Left ventricle myocardium inferior (tissue), 1 donor: ENCODE data around the gene IL1RAPL1. TPM values are rescaled to one million over a fixed set of nuclear protein-coding genes. Genes with fewer than 3 reads are reported as not detected.

Experiments used
- DNase-seq: peaks from one replicate; pipeline ENCODE4 v3.0.0-alpha.2; 2020
- H3K27ac ChIP-seq: fragments of 200-600 bp; replicated peaks from 2 replicates; pipeline ENCODE4 v1.8.0; 2021
- H3K27me3 ChIP-seq: fragments of 200-600 bp; 2 replicates; pipeline ENCODE4 v1.8.0; 2021; ENCODE audit warnings: low read depth
- H3K36me3 ChIP-seq: fragments of 200-600 bp; 2 replicates; pipeline ENCODE4 v1.8.0; 2021
- H3K4me1 ChIP-seq: fragments of 200-600 bp; 2 replicates; pipeline ENCODE4 v1.8.0; 2021
- H3K4me3 ChIP-seq: fragments of 200-600 bp; 2 replicates; pipeline ENCODE4 v1.8.0; 2021; ENCODE audit warnings: mild to moderate bottlenecking, moderate library complexity
- H3K9me3 ChIP-seq: fragments of 200-600 bp; replicated peaks from 2 replicates; pipeline ENCODE4 v1.8.0; 2021
- CTCF ChIP-seq: fragments of 200-600 bp; IDR thresholded peaks from 2 replicates; pipeline ENCODE4 v1.8.0; 2021; ENCODE audit warnings: antibody characterized with exemption, mild to moderate bottlenecking, borderline replicate concordance
- intact Hi-C: fragments of 100-400 bp; cut with micrococcal nuclease; formaldehyde crosslinking; loops from one replicate; pipeline ENCODE4 v1.11.0; 2022
- total RNA-seq: library from RNA; stranded (reverse); fragmentation: NEBNext Ultra II Directional; extraction: Animal tissue kit (Norgen Biotek cat#: 25700); gene quantifications from one replicate; pipeline ENCODE4 v1.2.1, GENCODE V29; 2021
- donor health status: DM: no; HTN: yes; CAD: no; lungs with severe emphysema.

The IL1RAPL1 gene
- total RNA-seq, 1 donor from 2014 or later: 1.9 TPM

- Histone ChIP-seq H3K36me3 (no peaks in the 10 kb centered on the region), H3K4me3 (no peak overlapping the region), H3K27ac (no peak overlapping the region), H3K4me1 (no peaks in the 10 kb centered on the region), H3K9me3 (no peaks in the 10 kb centered on the region), H3K27me3 (no peaks in the 10 kb centered on the region)
- DNase-seq: no peak
- intact Hi-C loops: no loop called here
- no peak for TF ChIP-seq CTCF
Observed at GRCh38 chrX:29869837-29870236, 1282.6 kb downstream of the IL1RAPL1 start.

GRCh38 chrX:29870608-29871007, 1283.4 kb downstream of the IL1RAPL1 start:
- DNase-seq: no peak
- intact Hi-C loops: no loop called here
- Histone ChIP-seq H3K4me1 (no peaks in the 10 kb centered on the region), H3K4me3 (no peak overlapping the region), H3K36me3 (no peaks in the 10 kb centered on the region), H3K27ac (no peak overlapping the region), H3K9me3 (no peaks in the 10 kb centered on the region), H3K27me3 (no peaks in the 10 kb centered on the region)
- no peak for TF ChIP-seq CTCF

GRCh38 chrX:29872831-29873230, 1285.6 kb downstream of the IL1RAPL1 start:
- intact Hi-C loops: no loop called here
- H3K36me3 ChIP-seq: no peaks in the 10 kb centered on the region
- H3K4me3 ChIP-seq: no peak overlapping the region
- H3K9me3 ChIP-seq: no peaks in the 10 kb centered on the region
- H3K27me3 ChIP-seq: no peaks in the 10 kb centered on the region
- no peak overlapping the region for H3K27ac ChIP-seq
- no peak for TF ChIP-seq CTCF
- no peaks in the 10 kb centered on the region for H3K4me1 ChIP-seq
- DNase-seq: no peak

GRCh38 chrX:29876733-29877132, 1289.5 kb downstream of the IL1RAPL1 start:
- H3K27ac ChIP-seq: no peak overlapping the region
- H3K9me3 ChIP-seq: no peaks in the 10 kb centered on the region
- DNase-seq: no peak
- no peaks in the 10 kb centered on the region for H3K27me3 ChIP-seq
- no peaks in the 10 kb centered on the region for H3K4me1 ChIP-seq
- intact Hi-C loops: no loop called here
- no peaks in the 10 kb centered on the region for H3K36me3 ChIP-seq
- no peak for TF ChIP-seq CTCF
- H3K4me3 ChIP-seq: no peak overlapping the region

GRCh38 chrX:29880977-29881376, 1293.7 kb downstream of the IL1RAPL1 start:
- H3K27ac ChIP-seq: no peak overlapping the region
- intact Hi-C loops: no loop called here
- no peaks in the 10 kb centered on the region for H3K9me3 ChIP-seq

More at GRCh38 chrX:29880977-29881376, 1293.7 kb downstream of the IL1RAPL1 start:
- no peaks in the 10 kb centered on the region for H3K36me3 ChIP-seq
- no peaks in the 10 kb centered on the region for H3K4me1 ChIP-seq
- no peaks in the 10 kb centered on the region for H3K27me3 ChIP-seq
- H3K4me3 ChIP-seq: no peak overlapping the region
- no peak for DNase-seq
- no peak for TF ChIP-seq CTCF
